Vagina (tissue), 2 donors: ENCODE data around the gene MACROD2. TPM values are rescaled to one million over a fixed set of nuclear protein-coding genes. Genes with fewer than 3 reads are reported as not detected.

Source experiments
- DNase-seq, 2 donors: peaks; one replicate each; pipeline ENCODE4 v3.0.0-alpha.2; 2017; ENCODE audit errors: extremely low spot score in 2 of 2
- H3K27ac ChIP-seq: fragments of 200-600 bp; sonication (generic); one replicate; pipeline ENCODE4 v1.5.1; 2019
- H3K27me3 ChIP-seq: fragments of 200-600 bp; sonication (generic); one replicate; pipeline ENCODE4 v1.5.1; 2019
- H3K36me3 ChIP-seq, 2 donors: fragments of 200-600 bp; sonication (generic); one replicate each; pipeline ENCODE4 v1.5.1; 2017 to 2019
- H3K4me1 ChIP-seq: fragments of 200-600 bp; sonication (generic); one replicate; pipeline ENCODE4 v1.5.1; 2019
- H3K4me3 ChIP-seq, 2 donors: fragments of 200-600 bp; sonication (generic); 1 replicate in 1 of 2; 2 replicates in 1 of 2; pipeline ENCODE4 v1.5.1; 2016 to 2019
- H3K9me3 ChIP-seq: fragments of 200-600 bp; sonication (generic); one replicate; pipeline ENCODE4 v1.5.1; 2019
- CTCF ChIP-seq, 3 experiments: fragments of 450-650 bp in 2 of 3; fragments of 200-600 bp in 1 of 3; sonication (generic) in 1 of 3; IDR thresholded peaks; one replicate each; pipeline ENCODE4 v1.5.1; 2017 to 2019; ENCODE audit warnings: antibody characterized with exemption in 3 of 3, mild to moderate bottlenecking in 2 of 3, moderate library complexity in 2 of 3
- POLR2A ChIP-seq, 2 donors: fragments of 450-650 bp; IDR thresholded peaks; one replicate each; pipeline ENCODE4 v1.6.1; 2017; ENCODE audit warnings: antibody characterized with exemption in 2 of 2, mild to moderate bottlenecking in 2 of 2, moderate library complexity in 2 of 2
- POLR2AphosphoS5 ChIP-seq, 2 donors: sonication (generic); formaldehyde crosslinking; IDR thresholded peaks; one replicate each; pipeline ENCODE4 v1.9.0; 2017; ENCODE audit warnings: antibody characterized with exemption in 2 of 2, mild to moderate bottlenecking in 2 of 2, low read depth in 1 of 2; ENCODE audit not compliant: insufficient read depth in 1 of 2
- intact Hi-C: fragments of 100-400 bp; cut with DNase I; formaldehyde crosslinking; loops from one replicate; pipeline ENCODE4 v1.15.1; 2023
- total RNA-seq: library from RNA; depleted of rRNA; stranded (reverse); fragments of >200 nt; gene quantifications from one replicate; pipeline ENCODE4 v1.2.3, GENCODE V29; 2016

Gene MACROD2
- total RNA-seq, 1 donor from 2014 or later, result 12.5 TPM

GRCh38 chr20:14470231-14470899 is 475.0 kb downstream of the MACROD2 start:
- TF ChIP-seq POLR2AphosphoS5 (IDR thresholded peaks at IDR 0.05; ENCODE audit: insufficient read depth in 1 of 2, low read depth in 1 of 2), result no peak
- TF ChIP-seq POLR2A (IDR thresholded peaks at IDR 0.05), result no peak
- TF ChIP-seq CTCF (IDR thresholded peaks at IDR 0.05), result no peak
- Histone ChIP-seq H3K4me3 (no peak overlapping the region), H3K36me3 (no peaks in the 10 kb centered on the region), H3K27me3 (no peaks in the 10 kb centered on the region), H3K9me3 (no peaks in the 10 kb centered on the region), H3K27ac (no peak overlapping the region), H3K4me1 (no peaks in the 10 kb centered on the region)
- DNase-seq, result no peak
- intact Hi-C loops, result no loop called here

GRCh38 chr20:14470977-14471661 is 475.8 kb downstream of the MACROD2 start:
- H3K27ac ChIP-seq, result no peak overlapping the region
- intact Hi-C loops, result no loop called here
- no peaks in the 10 kb centered on the region for H3K9me3 ChIP-seq
- H3K36me3 ChIP-seq, result no peaks in the 10 kb centered on the region
- no peak for TF ChIP-seq POLR2AphosphoS5 (IDR thresholded peaks at IDR 0.05; ENCODE audit: insufficient read depth in 1 of 2, low read depth in 1 of 2)
- TF ChIP-seq POLR2A (IDR thresholded peaks at IDR 0.05), result no peak
- TF ChIP-seq CTCF (IDR thresholded peaks at IDR 0.05), result no peak
- H3K27me3 ChIP-seq, result no peaks in the 10 kb centered on the region
- no peak overlapping the region for H3K4me3 ChIP-seq
- no peak for DNase-seq
- no peaks in the 10 kb centered on the region for H3K4me1 ChIP-seq

- DNase-seq, result no peak
- TF ChIP-seq POLR2AphosphoS5 (IDR thresholded peaks at IDR 0.05; ENCODE audit: insufficient read depth in 1 of 2, low read depth in 1 of 2), result no peak
- no peak for TF ChIP-seq CTCF (IDR thresholded peaks at IDR 0.05)
- TF ChIP-seq POLR2A (IDR thresholded peaks at IDR 0.05), result no peak
- no peaks in the 10 kb centered on the region for H3K36me3 ChIP-seq
- no peaks in the 10 kb centered on the region for H3K4me1 ChIP-seq
- no peaks in the 10 kb centered on the region for H3K9me3 ChIP-seq
- no peak overlapping the region for H3K4me3 ChIP-seq
- intact Hi-C loops, result no loop called here
- no peaks in the 10 kb centered on the region for H3K27me3 ChIP-seq
- H3K27ac ChIP-seq, result no peak overlapping the region
Observed at GRCh38 chr20:14477125-14477524, 481.8 kb downstream of the MACROD2 start.

GRCh38 chr20:14478126-14478525 is 482.8 kb downstream of the MACROD2 start:
- no peak for DNase-seq
- H3K27me3 ChIP-seq, result no peaks in the 10 kb centered on the region
- H3K4me3 ChIP-seq, result no peak overlapping the region
- H3K4me1 ChIP-seq, result no peaks in the 10 kb centered on the region
- no peaks in the 10 kb centered on the region for H3K9me3 ChIP-seq
- H3K36me3 ChIP-seq, result no peaks in the 10 kb centered on the region
- TF ChIP-seq POLR2AphosphoS5 (IDR thresholded peaks at IDR 0.05; ENCODE audit: insufficient read depth in 1 of 2, low read depth in 1 of 2) (no peak), POLR2A (IDR thresholded peaks at IDR 0.05) (no peak), CTCF (IDR thresholded peaks at IDR 0.05) (no peak)
- H3K27ac ChIP-seq, result no peak overlapping the region
- intact Hi-C loops, result no loop called here

GRCh38 chr20:14481863-14482262 is 486.5 kb downstream of the MACROD2 start:
- intact Hi-C loops, result no loop called here
- H3K36me3 ChIP-seq, result no peaks in the 10 kb centered on the region
- H3K4me3 ChIP-seq, result no peak overlapping the region
- H3K27ac ChIP-seq, result no peak overlapping the region
- H3K4me1 ChIP-seq, result no peaks in the 10 kb centered on the region
- H3K9me3 ChIP-seq, result no peaks in the 10 kb centered on the region
- no peak for DNase-seq
- no peaks in the 10 kb centered on the region for H3K27me3 ChIP-seq
- TF ChIP-seq POLR2A (IDR thresholded peaks at IDR 0.05), result no peak
- TF ChIP-seq CTCF (IDR thresholded peaks at IDR 0.05), result no peak
